GM10266 (cell line): ENCODE data around the gene PDCD7.

ENCODE experiments used
- DNase-seq: peaks from one replicate; pipeline ENCODE4 v3.0.0; 2012; ENCODE audit errors: extremely low spot score
- CTCF ChIP-seq: IDR thresholded peaks from 2 replicates; pipeline ENCODE4 v1.5.1; 2012; ENCODE audit warnings: mild to moderate bottlenecking, low read depth; ENCODE audit not compliant: control insufficient read depth, insufficient read depth; ENCODE audit errors: missing control alignments

The PDCD7 gene

DNA sequence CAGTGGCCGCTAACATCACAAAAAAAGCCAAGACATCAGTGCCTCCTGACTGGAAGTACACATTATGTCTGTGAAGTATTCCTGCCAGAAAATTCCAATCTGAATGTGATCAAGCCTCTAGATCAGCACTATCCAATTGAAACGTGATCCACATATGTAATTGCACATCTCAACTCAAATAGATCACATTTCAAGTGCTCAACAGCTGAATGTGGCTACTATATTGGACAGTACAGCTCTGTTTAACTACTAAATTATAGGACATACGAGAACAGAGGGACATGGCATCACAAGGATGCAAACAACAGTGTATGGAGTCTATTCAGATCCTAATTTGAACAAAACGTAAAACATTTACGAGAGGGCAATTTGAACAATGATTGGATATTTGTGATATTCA, 18.1 kb downstream of the PDCD7 start:
- DNase-seq = no peak
- no peak for TF ChIP-seq CTCF

GRCh38 chr15:65115086-65115485, 18.5 kb downstream of the PDCD7 start, which contains the start of gene UBAP1L:
TSS of gene UBAP1L (minus strand) at chr15:65115200. CDS start at chr15:65106215, 8,985 bp downstream.
- no peak for TF ChIP-seq CTCF
- no peak for DNase-seq

DNA sequence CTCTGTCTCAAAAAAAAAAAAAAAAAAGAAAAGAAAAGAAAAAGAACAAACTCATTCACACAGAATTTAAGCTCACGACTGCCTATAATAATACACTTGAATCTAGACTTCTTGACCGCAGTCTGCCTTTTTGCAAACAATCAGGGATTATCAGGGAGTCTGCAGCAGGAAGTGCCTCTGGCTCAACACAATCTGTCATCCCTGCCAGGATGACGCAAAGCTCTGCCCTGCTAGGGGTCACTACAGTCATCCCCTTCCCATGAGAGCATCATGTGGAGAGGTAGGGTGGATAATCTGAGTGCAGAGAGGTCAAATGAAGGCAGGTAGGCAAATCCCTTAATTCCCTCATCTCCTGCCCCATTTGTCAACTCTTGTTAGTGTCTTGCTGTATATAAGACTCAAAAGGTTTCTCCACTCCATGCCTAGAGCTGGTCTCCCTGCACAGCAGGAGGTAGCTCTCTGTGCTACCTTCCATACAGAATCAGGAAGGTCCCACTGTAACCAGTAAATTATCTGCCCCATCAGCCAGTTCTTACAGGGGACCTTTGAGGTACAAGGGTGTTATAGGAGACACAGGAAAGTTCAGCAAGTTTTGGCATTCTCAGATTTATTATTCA, 22.8 kb downstream of the PDCD7 start:
- no peak for TF ChIP-seq CTCF
- DNase-seq = no peak

DNA sequence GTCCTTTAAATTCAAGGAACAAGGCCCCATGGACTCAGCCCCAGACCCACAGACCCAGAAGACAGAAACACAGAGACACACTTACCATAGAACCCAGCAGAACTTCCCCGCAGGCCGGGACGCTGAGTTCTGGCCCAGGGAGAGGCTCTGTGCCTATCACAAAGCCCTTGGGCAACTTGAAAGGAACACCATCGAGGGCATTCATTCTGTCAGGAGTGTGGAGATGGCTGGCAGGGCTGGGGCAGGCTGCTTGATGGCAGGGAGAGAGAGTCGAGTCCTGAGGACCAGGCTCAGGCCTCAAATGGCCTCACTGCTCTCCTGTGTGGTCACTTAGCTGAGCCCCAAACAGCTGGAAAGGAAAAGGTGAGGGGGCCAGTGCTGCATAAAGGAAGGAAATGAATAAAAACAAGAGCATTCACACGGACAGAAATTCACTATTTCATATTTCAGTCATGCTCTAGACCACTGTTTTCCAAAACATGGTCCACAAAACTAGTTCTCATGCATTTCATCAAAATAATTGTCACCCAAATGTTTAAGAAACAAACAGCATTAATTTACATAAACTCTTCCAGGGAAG, 27.5 kb downstream of the PDCD7 start:
- no peak for TF ChIP-seq CTCF
- DNase-seq = no peak

- no peak for TF ChIP-seq CTCF
These were observed 28.6 kb downstream of the PDCD7 start for GRCh38 chr15:65105038-65105437.

GRCh38 chr15:65102912-65103311, 30.7 kb downstream of the PDCD7 start:
- no peak for DNase-seq
- TF ChIP-seq CTCF = no peak

More at GRCh38 chr15:65105038-65105437, 28.6 kb downstream of the PDCD7 start:
- DNase-seq = no peak
